ENCODE results near the gene SIDT2. TPM values are rescaled to one million over a fixed set of nuclear protein-coding genes. Genes with fewer than 3 reads are reported as not detected.
"Not testable (repeated sequence)": the region's sequence is repeated elsewhere in the genome, so short reads cannot be mapped to it uniquely, and the experiment has no call there.

SIDT2 gene
- total RNA-seq, 1 experiment from 2014 or later, result 3.1 TPM

- no peak for DNase-seq (ENCODE audit: low spot score)
Observed at GRCh38 chr11:117172724-117173421, 5.7 kb upstream of the SIDT2 start.

- no peak for DNase-seq (ENCODE audit: low spot score)
Observed at GRCh38 chr11:117175104-117175503, 3.4 kb upstream of the SIDT2 start.

GRCh38 chr11:117175781-117176180 is 2.8 kb upstream of the SIDT2 start:
- no peak for DNase-seq (ENCODE audit: low spot score)

GRCh38 chr11:117176186-117176585 is 2.4 kb upstream of the SIDT2 start:
- no peak for DNase-seq (ENCODE audit: low spot score)

- no peak for DNase-seq (ENCODE audit: low spot score)
Observed at GRCh38 chr11:117177534-117178209, 871 bp upstream of the SIDT2 start.

- DNase-seq (ENCODE audit: low spot score), result no peak
Observed at GRCh38 chr11:117179048-117179999, 781 bp downstream of the SIDT2 start.

GRCh38 chr11:117180020-117180419 is 1.5 kb downstream of the SIDT2 start:
- no peak for DNase-seq (ENCODE audit: low spot score)

- DNase-seq (ENCODE audit: low spot score), result no peak
Observed at GRCh38 chr11:117180661-117181585, 2.4 kb downstream of the SIDT2 start.

GRCh38 chr11:117181586-117182550 is 3.3 kb downstream of the SIDT2 start:
- no peak for DNase-seq (ENCODE audit: low spot score)

GRCh38 chr11:117182551-117182935 is 4.0 kb downstream of the SIDT2 start:
- DNase-seq (ENCODE audit: low spot score), result no peak

- not testable (repeated sequence) for DNase-seq (ENCODE audit: low spot score)
Observed at GRCh38 chr11:117183178-117183577, 4.6 kb downstream of the SIDT2 start.

GRCh38 chr11:117183724-117184349 is 5.3 kb downstream of the SIDT2 start:
- DNase-seq (ENCODE audit: low spot score), result no peak

- DNase-seq (ENCODE audit: low spot score), result no peak
Observed at GRCh38 chr11:117185736-117186430, 7.3 kb downstream of the SIDT2 start.

- DNase-seq (ENCODE audit: low spot score), result no peak
Observed at GRCh38 chr11:117186431-117186761, 7.9 kb downstream of the SIDT2 start.

- DNase-seq (ENCODE audit: low spot score), result no peak
Observed at GRCh38 chr11:117187007-117187406, 8.5 kb downstream of the SIDT2 start.

GRCh38 chr11:117187428-117187798 is 8.9 kb downstream of the SIDT2 start:
- no peak for DNase-seq (ENCODE audit: low spot score)

GRCh38 chr11:117187799-117188481 is 9.4 kb downstream of the SIDT2 start:
- no peak for DNase-seq (ENCODE audit: low spot score)

- no peak for DNase-seq (ENCODE audit: low spot score)
Observed at GRCh38 chr11:117188620-117189081, 10.1 kb downstream of the SIDT2 start.
